Ovary (tissue), 9 donors: ENCODE measurements around the gene GUCY1A2. TPM values are rescaled to one million over a fixed set of nuclear protein-coding genes. Genes with fewer than 3 reads are reported as not detected.

Experiments used
- DNase-seq, 5 donors: peaks; one replicate each; pipeline ENCODE4 v3.0.0-alpha.2; 2019 to 2020
- H3K27ac ChIP-seq, 2 donors: fragments of 200-600 bp; one replicate each; pipeline versions ENCODE4 v1.5.1 to v1.8.0; 2019 to 2022
- H3K27me3 ChIP-seq: fragments of 200-600 bp; one replicate; pipeline ENCODE4 v1.8.0; 2022
- H3K36me3 ChIP-seq: fragments of 200-600 bp; sonication (generic); one replicate; pipeline ENCODE4 v1.5.1; 2019
- H3K4me1 ChIP-seq: one replicate; pipeline ENCODE4 v1.8.1; 2013; ENCODE audit warnings: mild to moderate bottlenecking, moderate library complexity; ENCODE audit not compliant: insufficient read depth
- H3K4me3 ChIP-seq: fragments of 200-600 bp; sonication (generic); one replicate; pipeline ENCODE4 v1.5.1; 2017
- H3K9me3 ChIP-seq, 2 donors: fragments of 200-600 bp in 1 of 2; sonication (generic) in 1 of 2; one replicate each; pipeline versions ENCODE4 v1.5.1 to v1.8.1; 2013 to 2019; ENCODE audit warnings: mild to moderate bottlenecking in 1 of 2, moderate library complexity in 1 of 2
- CTCF ChIP-seq, 3 donors: fragments of 450-650 bp in 2 of 3; fragments of 200-600 bp in 1 of 3; IDR thresholded peaks; one replicate each; pipeline versions ENCODE4 v1.5.1 to v1.8.0; 2016 to 2022; ENCODE audit warnings: antibody characterized with exemption in 3 of 3, mild to moderate bottlenecking in 1 of 3
- EP300 ChIP-seq: sonication (generic); formaldehyde crosslinking; IDR thresholded peaks from one replicate; pipeline ENCODE4 v1.6.1; 2017; ENCODE audit warnings: antibody characterized with exemption
- POLR2A ChIP-seq: fragments of 450-650 bp; IDR thresholded peaks from one replicate; pipeline ENCODE4 v1.6.1; 2017; ENCODE audit warnings: antibody characterized with exemption, mild to moderate bottlenecking, moderate library complexity
- WGBS, 3 donors: extraction: QIAGEN DNeasy Blood & Tissue Kit in 1 of 3; methylation state at CpG; one replicate each; pipeline versions ENCODE4 v1.1.5 to v1.1.7; 2013 to 2017; 5-methylcytosine and 5-hydroxymethylcytosine counted together
- intact Hi-C, 4 donors: fragments of 100-400 bp; cut with DNase I; formaldehyde crosslinking; loops; one replicate each; pipeline versions ENCODE4 v1.11.0 to v1.15.1; 2022 to 2023
- polyA plus RNA-seq, 2 donors: library from polyadenylated mRNA; stranded (reverse); fragments of 200-250 nt in 1 of 2; fragments of 350-450 nt in 1 of 2; fragmentation: Illumina TruSeq in 1 of 2; extraction: RNeasy Lipid Tissue Mini Kit (QIAGEN cat#74804) in 1 of 2; gene quantifications; one replicate each; pipeline ENCODE4 v1.2.3, GENCODE V29; 2013 to 2014
- total RNA-seq, 7 donors: library from RNA; depleted of rRNA in 2 of 7; stranded (reverse); fragments of >200 nt in 2 of 7; fragmentation: NEBNext Ultra II Directional in 3 of 7; extraction: Animal tissue kit (Norgen Biotek cat#: 25700) in 3 of 7; gene quantifications; one replicate each; pipeline versions ENCODE4 v1.1.0 to v1.2.4, GENCODE V29; 2016 to 2023
- donor health status: DM: no; HTN: no; CAD: no; lungs with moderate emphysema.
- donor health status: DM: no; HTN: no; CAD: no.
- donor health status: Bipolar disorder and iron deficiency.
- donor health status: DM: yes; HTN: yes; CAD: no.
- donor health status: DM: no; HTN: no; CAD: no.
- donor health status: DM: yes; HTN: yes; CAD: no.

Gene GUCY1A2
- total and polyA plus RNA-seq, 9 donors: 1.5 to 20.3 (median 6.1) TPM

- Histone ChIP-seq H3K4me1 (peaks cover 2% of the 10 kb centered on the region), H3K9me3 (no peaks in the 10 kb centered on the region), H3K27me3 (no peaks in the 10 kb centered on the region), H3K36me3 (no peaks in the 10 kb centered on the region), H3K4me3 (no peak overlapping the region), H3K27ac (no peak overlapping the region)
- TF ChIP-seq CTCF (IDR thresholded peaks at IDR 0.05): no peak
- TF ChIP-seq POLR2A: no peak
- TF ChIP-seq EP300: no peak
- intact Hi-C loops: loop anchor here in 1 of 4 donors (10.0 kb wide), 1 partner anchor 301 kb away; the partner anchor contains the start of gene GUCY1A2
- no peak for DNase-seq
- WGBS, 3 donors: 7 to 12% (median 9%) methylated on average over 1 of the region's 1 CpG
These were observed 304.1 kb downstream of the GUCY1A2 start for GRCh38 chr11:106714199-106714598.

GRCh38 chr11:106708348-106708747 is 309.9 kb downstream of the GUCY1A2 start:
- intact Hi-C loops: no loop called here
- WGBS, 3 donors: 84 to 86% (median 84%) methylated on average over 7 of the region's 7 CpGs
- TF ChIP-seq EP300 (no peak), POLR2A (no peak), CTCF (IDR thresholded peaks at IDR 0.05) (no peak)
- Histone ChIP-seq H3K36me3 (no peaks in the 10 kb centered on the region), H3K4me3 (no peak overlapping the region), H3K9me3 (no peaks in the 10 kb centered on the region), H3K27ac (no peak overlapping the region), H3K27me3 (no peaks in the 10 kb centered on the region), H3K4me1 (no peaks in the 10 kb centered on the region)
- no peak for DNase-seq

DNA sequence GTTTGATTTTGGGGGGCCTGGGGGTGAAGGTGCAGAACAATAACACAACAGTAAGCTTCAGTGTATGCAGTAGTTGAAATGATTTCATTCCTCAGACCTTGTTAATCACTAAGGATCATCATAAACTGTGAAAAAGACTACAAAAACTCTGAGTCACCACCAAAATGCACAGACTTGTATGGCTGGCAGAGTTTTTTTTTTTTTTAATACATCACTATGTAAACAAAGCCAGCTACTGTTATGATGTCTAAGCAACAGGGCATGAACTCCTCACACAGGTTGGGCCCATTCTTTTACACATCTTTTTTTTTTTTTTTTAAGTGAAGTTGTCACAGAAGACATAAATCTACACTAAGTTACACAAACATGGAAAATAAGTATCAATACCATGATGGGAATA is 311.9 kb downstream of the GUCY1A2 start:
- intact Hi-C loops: no loop called here
- no peaks in the 10 kb centered on the region for H3K36me3 ChIP-seq
- H3K4me1 ChIP-seq: no peaks in the 10 kb centered on the region
- no peak overlapping the region for H3K27ac ChIP-seq
- DNase-seq: no peak
- H3K9me3 ChIP-seq: no peaks in the 10 kb centered on the region
- no peaks in the 10 kb centered on the region for H3K27me3 ChIP-seq
- TF ChIP-seq EP300: no peak
- TF ChIP-seq POLR2A: no peak
- TF ChIP-seq CTCF (IDR thresholded peaks at IDR 0.05): no peak
- no peak overlapping the region for H3K4me3 ChIP-seq

DNA sequence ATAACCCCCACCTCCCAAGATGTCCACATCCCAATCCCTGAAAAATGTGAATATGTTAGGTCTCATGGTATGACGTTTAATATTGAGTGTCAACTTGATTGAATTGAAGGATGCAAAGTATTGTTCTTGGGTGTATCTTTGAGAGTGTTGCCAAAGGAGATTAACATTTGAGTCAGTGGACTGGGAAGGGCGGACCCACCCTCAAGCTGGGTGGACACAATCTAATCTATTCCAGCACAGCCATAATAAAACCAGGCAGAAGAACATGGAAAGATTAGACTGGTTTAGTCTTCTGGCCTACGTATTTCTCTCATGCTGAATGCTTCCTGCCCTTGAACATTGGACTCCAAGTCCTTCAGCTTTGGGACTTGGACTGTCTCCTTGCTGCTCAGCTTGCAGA is 315.5 kb downstream of the GUCY1A2 start:
- no peak for TF ChIP-seq EP300
- TF ChIP-seq CTCF (IDR thresholded peaks at IDR 0.05): no peak
- TF ChIP-seq POLR2A: no peak
- 85 to 93% (median 90%) methylated on average over 3 of the region's 3 CpGs for WGBS, 3 donors

DNA sequence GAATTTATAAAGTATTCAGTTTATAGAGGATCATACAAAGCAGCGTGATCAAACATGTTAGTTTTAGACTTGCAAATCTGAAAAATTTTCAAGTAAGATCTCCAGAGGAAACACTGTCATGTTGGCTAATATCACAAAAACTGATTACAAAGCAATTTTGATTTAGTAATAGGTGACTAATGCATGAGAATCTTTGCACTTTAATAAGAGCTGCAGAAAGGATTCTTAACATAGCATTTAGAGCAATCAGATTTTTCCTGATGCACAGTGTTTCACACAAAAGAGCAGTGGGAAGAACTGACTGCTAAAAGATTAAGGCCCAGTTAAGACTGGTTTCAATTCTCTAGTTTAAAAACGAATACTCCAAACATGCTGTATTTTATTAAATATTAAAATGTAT is 321.2 kb downstream of the GUCY1A2 start:
- DNase-seq: no peak
- 80 to 85% (median 82%) methylated on average over 2 of the region's 2 CpGs for WGBS, 3 donors
- intact Hi-C loops: no loop called here
- TF ChIP-seq CTCF (IDR thresholded peaks at IDR 0.05) (no peak), EP300 (no peak), POLR2A (no peak)
- Histone ChIP-seq H3K36me3 (no peaks in the 10 kb centered on the region), H3K9me3 (no peaks in the 10 kb centered on the region), H3K27ac (no peak overlapping the region), H3K27me3 (no peaks in the 10 kb centered on the region), H3K4me1 (no peaks in the 10 kb centered on the region), H3K4me3 (no peak overlapping the region)

More for the DNA sequence above, 315.5 kb downstream of the GUCY1A2 start:
- no peak overlapping the region for H3K4me3 ChIP-seq
- no peaks in the 10 kb centered on the region for H3K36me3 ChIP-seq
- H3K9me3 ChIP-seq: no peaks in the 10 kb centered on the region
- no peak overlapping the region for H3K27ac ChIP-seq
- no peaks in the 10 kb centered on the region for H3K27me3 ChIP-seq
- no peak for DNase-seq
- H3K4me1 ChIP-seq: no peaks in the 10 kb centered on the region
- intact Hi-C loops: no loop called here
